K562 (cell line): Measurements from ENCODE around the gene DOCK3. TPM values are rescaled to one million over a fixed set of nuclear protein-coding genes. Genes with fewer than 3 reads are reported as not detected.

Source experiments
- ATAC-seq: fragments of 200-7000 bp; cut with Tn5 transposase; 3 replicates; pipeline ENCODE4 v1.9.1; 2020; ENCODE audit warnings: moderate library complexity
- BruUV-seq: library from RNA; stranded (reverse); fragments of 400-500 nt; replicated peaks from 2 replicates; lab custom pipeline; 2021; lab: Mats Ljungman, UMichigan
- CTCF ChIA-PET: fragments of 300-600 bp; formaldehyde crosslinking; extraction: SDS; loops from one replicate; lab custom pipeline; 2021; ENCODE audit warnings: low intra/inter-chr PET ratio; lab: Yijun Ruan, JAX
- POLR2A ChIA-PET: fragments of 300-600, 350-650 bp; sonication (Branson Sonifier 250); formaldehyde crosslinking; extraction: SDS; loops from one replicate; lab custom pipeline; 2021; ENCODE audit warnings: antibody characterized with exemption, inconsistent platforms; lab: Yijun Ruan, JAX
- DNase-seq, 4 experiments: peaks; one replicate each; pipeline versions ENCODE4 v3.0.0 to v3.0.0-alpha.2; 2011 to 2018; ENCODE audit warnings: low spot score in 3 of 4, mixed read lengths in 3 of 4; ENCODE audit errors: extremely low read depth in 1 of 4
- FAIRE-seq: peaks from 2 replicates; lab custom pipeline; 2011; peaks lifted over from hg19 to GRCh38; lab: Jason Lieb, UNC
- H2AFZ ChIP-seq: 2 replicates; pipeline ENCODE4 v1.6.0; 2011; ENCODE audit warnings: low read depth, low read length, control low read depth, inconsistent platforms
- H3K27ac ChIP-seq: fragments of 200-600 bp; 3 replicates; pipeline ENCODE4 v1.8.0; 2011; ENCODE audit warnings: low read depth, mild to moderate bottlenecking, control low read depth, inconsistent platforms, low read length, moderate library complexity, mixed read lengths; ENCODE audit errors: extremely low read depth
- H3K27me3 ChIP-seq, 2 experiments: fragments of 300-600 bp in 1 of 2; 2 replicates in 1 of 2; 3 replicates in 1 of 2; pipeline versions ENCODE4 v1.6.0 to v1.8.0; 2011; ENCODE audit warnings: inconsistent platforms in 2 of 2, low read length in 2 of 2, mild to moderate bottlenecking in 1 of 2, mixed read lengths in 1 of 2, moderate library complexity in 1 of 2; ENCODE audit not compliant: control insufficient read depth in 2 of 2, insufficient read depth in 2 of 2
- H3K36me3 ChIP-seq: fragments of 300-600 bp; 3 replicates; pipeline ENCODE4 v1.8.0; 2011; ENCODE audit warnings: mild to moderate bottlenecking, low read length, inconsistent platforms; ENCODE audit not compliant: control insufficient read depth, insufficient read depth
- H3K4me1 ChIP-seq, 2 experiments: fragments of 200-600 bp in 1 of 2; replicated peaks in 1 of 2; 2 replicates in 1 of 2; 3 replicates in 1 of 2; pipeline versions ENCODE4 v1.5.1 to v1.8.0; 2011; ENCODE audit warnings: inconsistent platforms in 2 of 2, low read length in 2 of 2, mild to moderate bottlenecking in 1 of 2, mixed read lengths in 1 of 2, moderate library complexity in 1 of 2; ENCODE audit not compliant: control insufficient read depth in 2 of 2, insufficient read depth in 2 of 2
- H3K4me2 ChIP-seq: 2 replicates; pipeline ENCODE4 v1.6.1; 2011; ENCODE audit warnings: low read length, control low read depth, inconsistent platforms, mixed read lengths; ENCODE audit not compliant: insufficient read depth
- H3K4me3 ChIP-seq: fragments of 200-600 bp; sonication (generic), shearing (Covaris generic); 2 replicates; pipeline ENCODE4 v1.5.1; 2016; ENCODE audit warnings: control low read depth, inconsistent platforms
- H3K79me2 ChIP-seq: fragments of 200-600 bp; 3 replicates; pipeline ENCODE4 v1.8.0; 2011; ENCODE audit warnings: low read length, inconsistent platforms; ENCODE audit not compliant: control insufficient read depth, insufficient read depth
- H3K9ac ChIP-seq, 2 experiments: 2 replicates each; pipeline versions ENCODE4 v1.6.0 to v1.6.1; 2011; ENCODE audit warnings: low read depth in 2 of 2, low read length in 2 of 2, control low read depth in 1 of 2, inconsistent platforms in 1 of 2, mild to moderate bottlenecking in 1 of 2, mixed read lengths in 1 of 2; ENCODE audit not compliant: insufficient read depth in 1 of 2
- H3K9me1 ChIP-seq: one replicate; pipeline ENCODE4 v1.6.0; 2011; ENCODE audit warnings: inconsistent platforms, mild to moderate bottlenecking, low read length, moderate library complexity; ENCODE audit not compliant: control insufficient read depth, insufficient read depth
- H3K9me3 ChIP-seq: replicated peaks from 2 replicates; pipeline ENCODE4 v1.5.1; 2011; ENCODE audit warnings: low read depth, low read length, inconsistent platforms; ENCODE audit not compliant: control insufficient read depth, insufficient read depth
- H4K20me1 ChIP-seq: replicated peaks from 2 replicates; pipeline ENCODE4 v1.6.1; 2011; ENCODE audit warnings: low read length, inconsistent platforms, mixed read lengths; ENCODE audit not compliant: control insufficient read depth, insufficient read depth
- CSDE1 ChIP-seq, 2 experiments: fragments of 450-650 bp; IDR thresholded peaks; 2 replicates each; pipeline ENCODE4 v1.6.1; 2016; ENCODE audit warnings: mild to moderate bottlenecking in 1 of 2
- FOSL1 ChIP-seq: fragments of 200-800 bp; sonication (Bioruptor generic); conservative IDR thresholded peaks from 2 replicates; pipeline ENCODE4 v1.6.1; 2016; ENCODE audit warnings: missing genetic modification characterization, missing compliant biosample characterization
- GABPB1 ChIP-seq: sonication (generic); formaldehyde crosslinking; IDR thresholded peaks from 2 replicates; pipeline ENCODE4 v1.8.0; 2022; ENCODE audit warnings: mild to moderate bottlenecking, missing genetic modification reagents
- HDAC6 ChIP-seq: IDR thresholded peaks from 2 replicates; pipeline ENCODE4 v1.6.1; 2012; ENCODE audit warnings: low read depth, mild to moderate bottlenecking, control low read depth, inconsistent platforms, low read length, moderate library complexity
- HMGN3 ChIP-seq: IDR thresholded peaks from 2 replicates; pipeline ENCODE4 v1.6.1; 2011; ENCODE audit warnings: borderline replicate concordance, low read depth, mild to moderate bottlenecking, mixed read lengths, low read length; ENCODE audit not compliant: insufficient read length; ENCODE audit errors: extremely low read depth
- HNRNPL ChIP-seq: fragments of 200-400 bp; formaldehyde crosslinking; IDR thresholded peaks from 2 replicates; pipeline ENCODE4 v1.6.1; 2017; ENCODE audit warnings: low read depth, mild to moderate bottlenecking, low read length
- JUNB ChIP-seq: fragments of 450-650 bp; formaldehyde crosslinking; conservative IDR thresholded peaks from 2 replicates; pipeline ENCODE4 v1.4.0; 2020; ENCODE audit warnings: mild to moderate bottlenecking
- JUND ChIP-seq, 2 experiments: IDR thresholded peaks; 2 replicates in 1 of 2; 3 replicates in 1 of 2; pipeline ENCODE4 v1.6.1; 2011; ENCODE audit warnings: borderline replicate concordance in 2 of 2, low read depth in 2 of 2, low read length in 2 of 2, improper control_type of control experiment in 1 of 2, missing biosample characterization in 1 of 2, missing genetic modification characterization in 1 of 2, missing genetic modification reagents in 1 of 2
- MYC ChIP-seq, 2 experiments: fragments of 250-450 bp in 1 of 2; sonication (Bioruptor Pico) in 1 of 2; IDR thresholded peaks; 2 replicates each; pipeline versions ENCODE4 v1.5.1 to v1.6.1; 2012 to 2021; ENCODE audit warnings: low read depth in 2 of 2, borderline replicate concordance in 1 of 2, improper control_type of control experiment in 1 of 2, low read length in 1 of 2, mild to moderate bottlenecking in 1 of 2, moderate library complexity in 1 of 2
- NFIC ChIP-seq: fragments of 450-650 bp; IDR thresholded peaks from 2 replicates; pipeline ENCODE4 v1.6.1; 2017; ENCODE audit warnings: mild to moderate bottlenecking, inconsistent platforms
- TCF3 ChIP-seq: sonication (generic); formaldehyde crosslinking; IDR thresholded peaks from 2 replicates; pipeline ENCODE4 v1.4.0; 2020; ENCODE audit warnings: mild to moderate bottlenecking, missing genetic modification reagents
- ZFP30 ChIP-seq: fragments of 250-450 bp; sonication (Bioruptor Pico); IDR thresholded peaks from 2 replicates; pipeline ENCODE4 v1.8.0; 2022; ENCODE audit warnings: moderate library complexity, mild to moderate bottlenecking, inconsistent platforms, borderline replicate concordance
- ZFPM2 ChIP-seq: fragments of 250-450 bp; sonication (Bioruptor Pico); IDR thresholded peaks from 2 replicates; pipeline ENCODE4 v1.5.1; 2022; ENCODE audit warnings: mild to moderate bottlenecking
- ZNF124 ChIP-seq: sonication (generic); formaldehyde crosslinking; IDR thresholded peaks from 2 replicates; pipeline ENCODE4 v1.8.1; 2022; ENCODE audit warnings: missing genetic modification reagents
- ZNF232 ChIP-seq: sonication (generic); formaldehyde crosslinking; IDR thresholded peaks from 2 replicates; pipeline ENCODE4 v1.8.0; 2022; ENCODE audit warnings: mild to moderate bottlenecking, missing genetic modification reagents
- ZNF431 ChIP-seq: sonication (generic); formaldehyde crosslinking; IDR thresholded peaks from 2 replicates; pipeline ENCODE4 v1.8.0; 2022; ENCODE audit warnings: mild to moderate bottlenecking, missing genetic modification reagents
- WGBS: fragments of 100-300 bp; shearing (Covaris generic); methylation state at CpG from one replicate; pipeline ENCODE4 v1.1.6; 2016; ENCODE audit warnings: low coverage, mixed read lengths; ENCODE audit not compliant: insufficient coverage; ENCODE audit errors: missing lambda C conversion rate; 5-methylcytosine and 5-hydroxymethylcytosine counted together
- in situ Hi-C: fragments of 300-500 bp; cut with MboI; formaldehyde crosslinking; loops from 4 replicates; pipeline ENCODE4 v1.15.0; 2018; ENCODE audit warnings: inconsistent platforms, mixed read lengths
- intact Hi-C: fragments of 100-400 bp; cut with micrococcal nuclease; formaldehyde crosslinking; loops from 2 replicates; pipeline ENCODE4 v1.14.2; 2022
- polyA plus RNA-seq, 8 experiments: library from polyadenylated mRNA; depleted of rRNA in 4 of 8; stranded (reverse) in 5 of 8; unstranded in 3 of 8; fragments of >200 nt; fragmentation: Nextera tagmentation in 2 of 8; fragmentation: Illumina TruSeq in 1 of 8; extraction: Ambion mirVana in 2 of 8; extraction: Trizol in 1 of 8; gene quantifications; 2 replicates each; pipeline versions ENCODE4 v1.2.1 to v1.2.3, GENCODE V29; 2011 to 2014; ENCODE audit warnings: inconsistent platforms in 1 of 8, missing spikeins in 1 of 8
- total RNA-seq, 7 experiments: library from RNA; depleted of rRNA in 6 of 7; stranded (reverse); fragments of >200 nt in 6 of 7; fragmentation: Illumina TruSeq in 2 of 7; extraction: Trizol in 2 of 7; gene quantifications; 2 replicates each; pipeline versions ENCODE4 v1.2.1 to v1.2.3, GENCODE V29; 2011 to 2021; ENCODE audit warnings: low replicate concordance in 1 of 7
- TF ChIP-seq, protein P1 (sequence below): fragments of 450-650 bp; conservative IDR thresholded peaks from 2 replicates; pipeline ENCODE4 v1.6.1; 2016; ENCODE audit warnings: missing genetic modification characterization, low read depth, mild to moderate bottlenecking, missing compliant biosample characterization, moderate library complexity
- TF ChIP-seq, protein P2 (sequence below): fragments of 250-450 bp; sonication (Bioruptor Pico); IDR thresholded peaks from 2 replicates; pipeline ENCODE4 v1.4.0; 2020; ENCODE audit warnings: borderline replicate concordance

The DOCK3 gene
- total and polyA plus RNA-seq, 9 of the 15 experiments (the other 6 are each of a cell fraction or from before 2014, with no cell fraction given): under 0.01 to 0.03 (median 0.01) TPM; not detected in 4

GRCh38 chr3:51408813-51409212, 734.1 kb downstream of the DOCK3 start:
- BruUV-seq: no TSS peak
- Histone ChIP-seq H3K36me3 (peaks cover 60% of the 10 kb centered on the region), H3K4me2 (no peak overlapping the region), H4K20me1 (no peaks in the 10 kb centered on the region), H3K9me3 (no peaks in the 10 kb centered on the region), H3K4me3 (no peak overlapping the region), H3K27ac (no peak overlapping the region), H3K27me3 (no peaks in the 10 kb centered on the region), H3K4me1 (no peaks in the 10 kb centered on the region), H3K9me1 (no peaks in the 10 kb centered on the region), H2AFZ (no peak overlapping the region), H3K79me2 (no peaks in the 10 kb centered on the region), H3K9ac (no peak overlapping the region)
- intact Hi-C loops: no loop called here
- in situ Hi-C loops: no loop called here
- ATAC-seq (no peak), FAIRE-seq (no peak), DNase-seq (no peak)
- no peak for TF ChIP-seq JUND (IDR thresholded peaks at IDR 0.05; ENCODE audit: borderline replicate concordance, low read depth, low read length)
- TF ChIP-seq JUND (tag; IDR thresholded peaks at IDR 0.05; ENCODE audit: borderline replicate concordance, low read depth, low read length): no peak
- no peak for TF ChIP-seq JUNB (CRISPR knock-in tag)
- TF ChIP-seq ZNF124: no peak
- TF ChIP-seq FOSL1 (tag): no peak
- TF ChIP-seq TCF3 (CRISPR knock-in tag): no peak
- TF ChIP-seq ZFP30 (CRISPR knock-in tag): no peak
- TF ChIP-seq CSDE1 (IDR thresholded peaks at IDR 0.05): no peak
- TF ChIP-seq HMGN3: no peak
- TF ChIP-seq, protein P1, sequence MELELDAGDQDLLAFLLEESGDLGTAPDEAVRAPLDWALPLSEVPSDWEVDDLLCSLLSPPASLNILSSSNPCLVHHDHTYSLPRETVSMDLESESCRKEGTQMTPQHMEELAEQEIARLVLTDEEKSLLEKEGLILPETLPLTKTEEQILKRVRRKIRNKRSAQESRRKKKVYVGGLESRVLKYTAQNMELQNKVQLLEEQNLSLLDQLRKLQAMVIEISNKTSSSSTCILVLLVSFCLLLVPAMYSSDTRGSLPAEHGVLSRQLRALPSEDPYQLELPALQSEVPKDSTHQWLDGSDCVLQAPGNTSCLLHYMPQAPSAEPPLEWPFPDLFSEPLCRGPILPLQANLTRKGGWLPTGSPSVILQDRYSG (tag): no peak
- TF ChIP-seq MYC (IDR thresholded peaks at IDR 0.05; ENCODE audit: low read depth, low read length): no peak
- TF ChIP-seq MYC (CRISPR knock-in tag; IDR thresholded peaks at IDR 0.05; ENCODE audit: borderline replicate concordance, low read depth): no peak
- TF ChIP-seq GABPB1 (CRISPR knock-in tag): no peak
- TF ChIP-seq NFIC: no peak
- TF ChIP-seq, protein P2, sequence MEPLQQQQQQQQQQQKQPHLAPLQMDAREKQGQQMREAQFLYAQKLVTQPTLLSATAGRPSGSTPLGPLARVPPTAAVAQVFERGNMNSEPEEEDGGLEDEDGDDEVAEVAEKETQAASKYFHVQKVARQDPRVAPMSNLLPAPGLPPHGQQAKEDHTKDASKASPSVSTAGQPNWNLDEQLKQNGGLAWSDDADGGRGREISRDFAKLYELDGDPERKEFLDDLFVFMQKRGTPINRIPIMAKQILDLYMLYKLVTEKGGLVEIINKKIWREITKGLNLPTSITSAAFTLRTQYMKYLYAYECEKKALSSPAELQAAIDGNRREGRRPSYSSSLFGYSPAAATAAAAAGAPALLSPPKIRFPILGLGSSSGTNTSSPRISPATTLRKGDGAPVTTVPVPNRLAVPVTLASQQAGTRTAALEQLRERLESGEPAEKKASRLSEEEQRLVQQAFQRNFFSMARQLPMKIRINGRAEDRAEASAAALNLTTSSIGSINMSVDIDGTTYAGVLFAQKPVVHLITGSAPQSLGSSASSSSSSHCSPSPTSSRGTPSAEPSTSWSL (CRISPR knock-in tag): no peak
- no peak for TF ChIP-seq ZNF232
- TF ChIP-seq HNRNPL: no peak
- TF ChIP-seq ZNF431 (CRISPR knock-in tag): no peak
- TF ChIP-seq HDAC6: no peak
- no peak for TF ChIP-seq ZFPM2
- WGBS: 61% methylated on average over 2 of the region's 2 CpGs
- ChIA-PET CTCF (no interaction called here), POLR2A (interaction anchor here (0.6 kb wide), 1 partner anchor 806 kb away, joined by 3 read pairs; no protein-coding TSS in a partner anchor)
